A673 (cell line): ENCODE results near the gene GRB10.

Source experiments
- CTCF ChIP-seq: fragments of 300-800, 200-600 bp; sonication (generic); conservative IDR thresholded peaks from 2 replicates; pipeline ENCODE4 v1.5.1; 2017; ENCODE audit warnings: low read depth, mild to moderate bottlenecking, antibody characterized with exemption, low read length, moderate library complexity, mixed read lengths
- EZH2 ChIP-seq: fragments of 200-600 bp; sonication (generic); IDR thresholded peaks from 2 replicates; pipeline ENCODE4 v1.6.1; 2017; ENCODE audit warnings: borderline replicate concordance, low read depth, mild to moderate bottlenecking, mixed read lengths, antibody characterized with exemption, low read length; ENCODE audit not compliant: poor library complexity, severe bottlenecking

DNA sequence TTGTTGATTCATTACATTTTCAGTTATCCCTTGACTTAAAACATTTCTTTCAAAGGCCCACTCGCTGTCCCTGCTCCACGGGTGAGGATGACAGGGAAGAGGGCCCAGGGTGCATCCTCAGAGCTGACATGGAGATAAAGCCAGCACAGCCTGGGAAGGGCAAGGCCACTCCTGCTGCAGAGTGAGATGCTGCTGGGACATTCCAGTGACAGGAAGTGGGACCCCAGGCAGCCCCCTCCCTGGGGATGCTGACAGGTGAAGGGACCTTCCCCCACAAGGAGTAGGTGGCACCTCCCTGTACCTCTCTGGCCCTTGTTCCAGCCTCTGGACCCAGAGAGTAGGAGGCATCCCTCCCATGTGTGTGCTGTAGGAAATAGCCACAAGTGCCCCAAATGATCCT lies 119.7 kb downstream of the GRB10 start:
- no peak for TF ChIP-seq CTCF
- no peak for TF ChIP-seq EZH2
